Muscle of arm (tissue), 12 donors: ENCODE results near the gene PRIM2. TPM values are rescaled to one million over a fixed set of nuclear protein-coding genes. Genes with fewer than 3 reads are reported as not detected.
"Not testable (repeated sequence)": the region's sequence is repeated elsewhere in the genome, so short reads cannot be mapped to it uniquely, and the experiment has no call there.

Experiments
- DNase-seq: peaks from one replicate; pipeline ENCODE4 v3.0.0-alpha.2; 2013
- polyA plus RNA-seq, 12 donors: library from polyadenylated mRNA; unstranded; fragments of 120-200 nt; gene quantifications; one replicate each; pipeline ENCODE4 v1.2.1, GENCODE V29; 2013; ENCODE audit not compliant: insufficient read length in 12 of 12

Gene PRIM2
- polyA plus RNA-seq, 12 donors, result 5.7 to 14.4 (median 8.3) TPM; not detected in 1

- not testable (repeated sequence) for DNase-seq
Measured at GRCh38 chr6:57362340-57362739, 44.9 kb downstream of the PRIM2 start.

GRCh38 chr6:57365076-57365583 is 47.7 kb downstream of the PRIM2 start:
- DNase-seq, result not testable (repeated sequence)

- not testable (repeated sequence) for DNase-seq
Measured at GRCh38 chr6:57368965-57369731, 51.7 kb downstream of the PRIM2 start.

- DNase-seq, result not testable (repeated sequence)
Measured at GRCh38 chr6:57371779-57372178, 54.3 kb downstream of the PRIM2 start.

- not testable (repeated sequence) for DNase-seq
Measured at GRCh38 chr6:57374764-57375163, 57.3 kb downstream of the PRIM2 start.

GRCh38 chr6:57376083-57376482 is 58.7 kb downstream of the PRIM2 start:
- not testable (repeated sequence) for DNase-seq

GRCh38 chr6:57389038-57389592 is 71.7 kb downstream of the PRIM2 start:
- DNase-seq, result not testable (repeated sequence)

- DNase-seq, result not testable (repeated sequence)
Measured at GRCh38 chr6:57390818-57391217, 73.4 kb downstream of the PRIM2 start.

- not testable (repeated sequence) for DNase-seq
Measured at GRCh38 chr6:57392047-57392446, 74.6 kb downstream of the PRIM2 start.

- not testable (repeated sequence) for DNase-seq
Measured at GRCh38 chr6:57419341-57419740, 101.9 kb downstream of the PRIM2 start.

- DNase-seq, result no peak
Measured at GRCh38 chr6:57421503-57421902, 104.1 kb downstream of the PRIM2 start.

GRCh38 chr6:57423468-57423867 is 106.0 kb downstream of the PRIM2 start:
- no peak for DNase-seq

GRCh38 chr6:57431742-57432141 is 114.3 kb downstream of the PRIM2 start:
- DNase-seq, result not testable (repeated sequence)

GRCh38 chr6:57432157-57432556 is 114.7 kb downstream of the PRIM2 start:
- DNase-seq, result no peak

GRCh38 chr6:57432919-57433684 is 115.7 kb downstream of the PRIM2 start:
- DNase-seq, result peak; percentile 5

- DNase-seq, result not testable (repeated sequence)
Measured at GRCh38 chr6:57433790-57434189, 116.4 kb downstream of the PRIM2 start.

GRCh38 chr6:57434944-57435343 is 117.5 kb downstream of the PRIM2 start:
- no peak for DNase-seq

- DNase-seq, result no peak
Measured at GRCh38 chr6:57435475-57436160, 118.2 kb downstream of the PRIM2 start.

GRCh38 chr6:57440735-57441134 is 123.3 kb downstream of the PRIM2 start:
- not testable (repeated sequence) for DNase-seq

GRCh38 chr6:57442133-57442532 is 124.7 kb downstream of the PRIM2 start:
- DNase-seq, result not testable (repeated sequence)

GRCh38 chr6:57443181-57443580 is 125.8 kb downstream of the PRIM2 start:
- DNase-seq, result not testable (repeated sequence)

GRCh38 chr6:57444787-57445186 is 127.4 kb downstream of the PRIM2 start:
- DNase-seq, result not testable (repeated sequence)
